Neural cell (in vitro differentiated cells): ENCODE measurements around the gene PHLDB1. TPM values are rescaled to one million over a fixed set of nuclear protein-coding genes. Genes with fewer than 3 reads are reported as not detected.

Source experiments
- H2AFZ ChIP-seq: fragments of 200-600, 300-800 bp; sonication (generic), shearing (Covaris generic); 2 replicates; pipeline ENCODE4 v1.6.0; 2014; ENCODE audit warnings: low read depth, mild to moderate bottlenecking, antibody characterized with exemption, low read length, moderate library complexity
- H3F3A ChIP-seq: fragments of 200-600 bp; shearing (Covaris generic); 2 replicates; pipeline ENCODE4 v1.6.1; 2016; ENCODE audit warnings: mild to moderate bottlenecking, moderate library complexity, mixed read lengths, antibody characterized with exemption, low read length; ENCODE audit not compliant: insufficient read depth, poor library complexity, severe bottlenecking
- H3K27ac ChIP-seq: fragments of 200-600, 300-800 bp; sonication (generic), shearing (Covaris generic); 2 replicates; pipeline ENCODE4 v1.5.1; 2014; ENCODE audit warnings: mild to moderate bottlenecking, low read length, moderate library complexity
- H3K27me3 ChIP-seq: fragments of 300-800, 200-600 bp; sonication (generic), shearing (Covaris generic); 2 replicates; pipeline ENCODE4 v1.6.0; 2014; ENCODE audit warnings: mild to moderate bottlenecking, low read depth, low read length, moderate library complexity; ENCODE audit not compliant: insufficient read depth
- H3K36me3 ChIP-seq: fragments of 300-800, 200-600 bp; sonication (generic), shearing (Covaris generic); 2 replicates; pipeline ENCODE4 v1.5.1; 2014; ENCODE audit warnings: mild to moderate bottlenecking, antibody characterized with exemption, low read length, moderate library complexity; ENCODE audit not compliant: insufficient read depth
- H3K4me2 ChIP-seq: fragments of 300-800, 200-600 bp; sonication (generic), shearing (Covaris generic); 2 replicates; pipeline ENCODE4 v1.6.0; 2014; ENCODE audit warnings: mild to moderate bottlenecking, low read length
- H3K4me3 ChIP-seq: fragments of 300-800, 200-600 bp; sonication (generic), shearing (Covaris generic); 2 replicates; pipeline ENCODE4 v1.5.1; 2014; ENCODE audit warnings: mild to moderate bottlenecking, low read length, moderate library complexity
- H3K79me2 ChIP-seq: fragments of 200-600 bp; shearing (Covaris generic); replicated peaks from 2 replicates; pipeline ENCODE4 v1.6.0; 2014; ENCODE audit warnings: mild to moderate bottlenecking, low read length, moderate library complexity; ENCODE audit not compliant: insufficient read depth
- H3K9ac ChIP-seq: fragments of 300-800, 200-600 bp; sonication (generic), shearing (Covaris generic); 2 replicates; pipeline ENCODE4 v1.6.1; 2016; ENCODE audit warnings: mild to moderate bottlenecking, low read length, mixed read lengths
- H3K9me2 ChIP-seq: fragments of 200-600 bp; shearing (Covaris generic); 2 replicates; pipeline ENCODE4 v1.6.1; 2016; ENCODE audit warnings: mild to moderate bottlenecking, low read length, mixed read lengths; ENCODE audit not compliant: insufficient read depth
- H3K9me3 ChIP-seq: fragments of 200-600, 300-800 bp; sonication (generic), shearing (Covaris generic); 2 replicates; pipeline ENCODE4 v1.6.1; 2016; ENCODE audit warnings: mild to moderate bottlenecking, mixed run types, low read length, moderate library complexity, mixed read lengths
- H4K20me1 ChIP-seq: fragments of 200-600 bp; shearing (Covaris generic); 2 replicates; pipeline ENCODE4 v1.6.1; 2016; ENCODE audit warnings: mild to moderate bottlenecking, mixed run types; ENCODE audit not compliant: insufficient read depth
- EP300 ChIP-seq: fragments of 450-650 bp; conservative IDR thresholded peaks from 2 replicates; pipeline ENCODE4 v1.6.1; 2014; ENCODE audit warnings: antibody characterized with exemption, mild to moderate bottlenecking, moderate library complexity; ENCODE audit not compliant: poor library complexity, severe bottlenecking
- EZH2 ChIP-seq: fragments of 200-600, 300-800 bp; shearing (Covaris generic), sonication (generic); IDR thresholded peaks from 2 replicates; pipeline ENCODE4 v1.6.1; 2014; ENCODE audit warnings: antibody characterized with exemption, low read length, borderline replicate concordance, mild to moderate bottlenecking; ENCODE audit not compliant: insufficient read depth, poor library complexity, severe bottlenecking
- MXI1 ChIP-seq: fragments of 450-650 bp; conservative IDR thresholded peaks from 2 replicates; pipeline ENCODE4 v1.6.1; 2014; ENCODE audit warnings: antibody characterized with exemption, mild to moderate bottlenecking; ENCODE audit not compliant: poor library complexity, severe bottlenecking
- POLR2AphosphoS5 ChIP-seq: IDR thresholded peaks from 2 replicates; pipeline ENCODE4 v1.6.1; 2012
- RAD21 ChIP-seq: fragments of 450-650 bp; conservative IDR thresholded peaks from 2 replicates; pipeline ENCODE4 v1.6.1; 2014; ENCODE audit warnings: antibody characterized with exemption, mild to moderate bottlenecking, moderate library complexity
- SMC3 ChIP-seq: fragments of 450-650 bp; conservative IDR thresholded peaks from 2 replicates; pipeline ENCODE4 v1.6.1; 2014; ENCODE audit warnings: antibody characterized with exemption, mild to moderate bottlenecking, moderate library complexity; ENCODE audit not compliant: poor library complexity
- TAF1 ChIP-seq: IDR thresholded peaks from 2 replicates; pipeline ENCODE4 v1.6.1; 2012; ENCODE audit warnings: low read depth
- polyA plus RNA-seq: library from polyadenylated mRNA; depleted of rRNA; stranded (reverse); fragments of >200 nt; gene quantifications from 2 replicates; pipeline ENCODE4 v1.2.3, GENCODE V29; 2014
- TF ChIP-seq, protein P1 (sequence below): fragments of 450-650 bp; IDR thresholded peaks from 2 replicates; pipeline ENCODE4 v1.5.1; 2014; ENCODE audit warnings: antibody characterized with exemption, mild to moderate bottlenecking, moderate library complexity; ENCODE audit not compliant: poor library complexity, severe bottlenecking
- TF ChIP-seq, protein P2 (sequence below): IDR thresholded peaks from 2 replicates; pipeline ENCODE4 v1.6.1; 2012; ENCODE audit warnings: borderline replicate concordance

Gene PHLDB1
- polyA plus RNA-seq, 1 donor from 2014 or later = 114 TPM

DNA sequence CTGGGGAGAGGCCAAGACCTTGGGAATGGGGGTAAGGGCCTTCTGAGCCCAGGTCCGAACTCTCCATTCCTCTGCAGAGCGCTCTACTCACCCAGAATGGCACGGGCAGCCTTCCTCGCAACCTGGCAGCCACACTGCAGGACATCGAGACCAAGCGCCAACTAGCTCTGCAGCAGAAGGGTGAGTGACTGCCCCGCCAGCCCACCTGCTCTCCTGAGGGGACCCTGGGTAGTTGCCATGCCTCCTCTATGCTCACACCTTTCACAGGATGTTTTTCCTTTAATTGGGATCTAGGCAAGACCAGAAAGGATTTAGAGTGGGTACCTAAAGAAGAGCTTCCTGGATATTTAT lies 36.6 kb downstream of the PHLDB1 start:
- Histone ChIP-seq H3K9ac (no peak overlapping the region), H3K27ac (no peak overlapping the region), H3K4me3 (no peak overlapping the region), H4K20me1 (no peaks in the 10 kb centered on the region), H3F3A (no peaks in the 10 kb centered on the region), H3K9me3 (no peaks in the 10 kb centered on the region), H3K27me3 (no peaks in the 10 kb centered on the region), H3K9me2 (no peaks in the 10 kb centered on the region), H2AFZ (no peak overlapping the region), H3K79me2 (no peaks in the 10 kb centered on the region), H3K36me3 (peaks cover 14% of the 10 kb centered on the region), H3K4me2 (no peak overlapping the region)
- no peak for TF ChIP-seq SMC3
- TF ChIP-seq, protein P1, sequence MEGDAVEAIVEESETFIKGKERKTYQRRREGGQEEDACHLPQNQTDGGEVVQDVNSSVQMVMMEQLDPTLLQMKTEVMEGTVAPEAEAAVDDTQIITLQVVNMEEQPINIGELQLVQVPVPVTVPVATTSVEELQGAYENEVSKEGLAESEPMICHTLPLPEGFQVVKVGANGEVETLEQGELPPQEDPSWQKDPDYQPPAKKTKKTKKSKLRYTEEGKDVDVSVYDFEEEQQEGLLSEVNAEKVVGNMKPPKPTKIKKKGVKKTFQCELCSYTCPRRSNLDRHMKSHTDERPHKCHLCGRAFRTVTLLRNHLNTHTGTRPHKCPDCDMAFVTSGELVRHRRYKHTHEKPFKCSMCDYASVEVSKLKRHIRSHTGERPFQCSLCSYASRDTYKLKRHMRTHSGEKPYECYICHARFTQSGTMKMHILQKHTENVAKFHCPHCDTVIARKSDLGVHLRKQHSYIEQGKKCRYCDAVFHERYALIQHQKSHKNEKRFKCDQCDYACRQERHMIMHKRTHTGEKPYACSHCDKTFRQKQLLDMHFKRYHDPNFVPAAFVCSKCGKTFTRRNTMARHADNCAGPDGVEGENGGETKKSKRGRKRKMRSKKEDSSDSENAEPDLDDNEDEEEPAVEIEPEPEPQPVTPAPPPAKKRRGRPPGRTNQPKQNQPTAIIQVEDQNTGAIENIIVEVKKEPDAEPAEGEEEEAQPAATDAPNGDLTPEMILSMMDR = no peak
- TF ChIP-seq, protein P2, sequence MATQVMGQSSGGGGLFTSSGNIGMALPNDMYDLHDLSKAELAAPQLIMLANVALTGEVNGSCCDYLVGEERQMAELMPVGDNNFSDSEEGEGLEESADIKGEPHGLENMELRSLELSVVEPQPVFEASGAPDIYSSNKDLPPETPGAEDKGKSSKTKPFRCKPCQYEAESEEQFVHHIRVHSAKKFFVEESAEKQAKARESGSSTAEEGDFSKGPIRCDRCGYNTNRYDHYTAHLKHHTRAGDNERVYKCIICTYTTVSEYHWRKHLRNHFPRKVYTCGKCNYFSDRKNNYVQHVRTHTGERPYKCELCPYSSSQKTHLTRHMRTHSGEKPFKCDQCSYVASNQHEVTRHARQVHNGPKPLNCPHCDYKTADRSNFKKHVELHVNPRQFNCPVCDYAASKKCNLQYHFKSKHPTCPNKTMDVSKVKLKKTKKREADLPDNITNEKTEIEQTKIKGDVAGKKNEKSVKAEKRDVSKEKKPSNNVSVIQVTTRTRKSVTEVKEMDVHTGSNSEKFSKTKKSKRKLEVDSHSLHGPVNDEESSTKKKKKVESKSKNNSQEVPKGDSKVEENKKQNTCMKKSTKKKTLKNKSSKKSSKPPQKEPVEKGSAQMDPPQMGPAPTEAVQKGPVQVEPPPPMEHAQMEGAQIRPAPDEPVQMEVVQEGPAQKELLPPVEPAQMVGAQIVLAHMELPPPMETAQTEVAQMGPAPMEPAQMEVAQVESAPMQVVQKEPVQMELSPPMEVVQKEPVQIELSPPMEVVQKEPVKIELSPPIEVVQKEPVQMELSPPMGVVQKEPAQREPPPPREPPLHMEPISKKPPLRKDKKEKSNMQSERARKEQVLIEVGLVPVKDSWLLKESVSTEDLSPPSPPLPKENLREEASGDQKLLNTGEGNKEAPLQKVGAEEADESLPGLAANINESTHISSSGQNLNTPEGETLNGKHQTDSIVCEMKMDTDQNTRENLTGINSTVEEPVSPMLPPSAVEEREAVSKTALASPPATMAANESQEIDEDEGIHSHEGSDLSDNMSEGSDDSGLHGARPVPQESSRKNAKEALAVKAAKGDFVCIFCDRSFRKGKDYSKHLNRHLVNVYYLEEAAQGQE = no peak
- no peak for TF ChIP-seq EZH2
- TF ChIP-seq MXI1 = no peak
- TF ChIP-seq TAF1 = no peak
- TF ChIP-seq RAD21 = no peak
- no peak for TF ChIP-seq EP300
- no peak for TF ChIP-seq POLR2AphosphoS5

DNA sequence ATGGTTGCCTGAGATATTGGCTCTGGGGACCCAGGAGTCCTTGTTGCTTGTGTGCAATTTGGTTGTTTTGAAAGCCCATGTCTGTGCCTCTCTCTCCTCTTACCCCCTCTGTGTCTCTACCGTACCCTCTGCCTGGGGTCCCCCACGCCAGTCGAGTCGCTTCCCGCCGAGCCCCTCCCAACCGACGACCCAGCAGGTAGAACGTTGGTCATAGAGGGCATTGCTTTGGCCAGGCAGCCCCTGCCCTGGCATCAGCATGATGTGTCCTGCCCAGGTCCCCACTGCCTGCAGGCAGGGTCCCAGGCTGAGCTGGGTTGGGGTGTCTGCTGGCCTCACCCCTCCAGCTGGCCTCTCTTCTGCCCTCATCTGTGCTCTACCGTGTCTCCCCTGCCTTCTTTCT lies 37.1 kb downstream of the PHLDB1 start:
- no peak overlapping the region for H3K4me2 ChIP-seq
- H3K9me2 ChIP-seq = no peaks in the 10 kb centered on the region
- no peaks in the 10 kb centered on the region for H3K9me3 ChIP-seq
- H3F3A ChIP-seq = no peaks in the 10 kb centered on the region
- no peaks in the 10 kb centered on the region for H3K79me2 ChIP-seq
- H3K9ac ChIP-seq = no peak overlapping the region
- H3K27ac ChIP-seq = no peak overlapping the region
- no peak for TF ChIP-seq TAF1
- TF ChIP-seq EP300 = no peak
- no peak for TF ChIP-seq SMC3
- TF ChIP-seq, protein P1 = no peak
- TF ChIP-seq MXI1 = no peak
- TF ChIP-seq EZH2 = no peak
- TF ChIP-seq POLR2AphosphoS5 = no peak
- TF ChIP-seq, protein P2 = no peak
- TF ChIP-seq RAD21 = no peak
- peaks cover 14% of the 10 kb centered on the region for H3K36me3 ChIP-seq
- H3K27me3 ChIP-seq = no peaks in the 10 kb centered on the region
- no peak overlapping the region for H2AFZ ChIP-seq
- no peaks in the 10 kb centered on the region for H4K20me1 ChIP-seq
- no peak overlapping the region for H3K4me3 ChIP-seq
